ENCODE results near the gene ADD2.

DNA sequence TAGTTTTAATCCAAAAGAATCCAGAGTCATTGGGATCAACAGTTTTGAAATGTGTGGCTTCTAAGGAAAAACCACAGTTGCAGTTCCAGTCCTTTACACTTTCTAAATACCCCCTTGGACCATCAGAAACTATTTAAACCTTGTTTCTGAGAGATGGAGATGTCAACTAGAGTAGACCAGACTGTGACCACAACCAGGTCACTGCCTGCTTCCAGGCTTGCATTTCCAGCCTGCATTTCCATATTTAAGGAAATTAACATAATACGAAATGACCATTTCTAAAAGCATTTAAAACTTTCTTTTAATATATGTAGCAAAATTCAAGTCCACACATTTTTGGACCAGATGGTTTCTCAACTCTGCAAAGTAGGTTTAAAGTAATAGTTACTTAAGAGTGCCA is 38.4 kb downstream of the ADD2 start:
- TF ChIP-seq, protein P1, sequence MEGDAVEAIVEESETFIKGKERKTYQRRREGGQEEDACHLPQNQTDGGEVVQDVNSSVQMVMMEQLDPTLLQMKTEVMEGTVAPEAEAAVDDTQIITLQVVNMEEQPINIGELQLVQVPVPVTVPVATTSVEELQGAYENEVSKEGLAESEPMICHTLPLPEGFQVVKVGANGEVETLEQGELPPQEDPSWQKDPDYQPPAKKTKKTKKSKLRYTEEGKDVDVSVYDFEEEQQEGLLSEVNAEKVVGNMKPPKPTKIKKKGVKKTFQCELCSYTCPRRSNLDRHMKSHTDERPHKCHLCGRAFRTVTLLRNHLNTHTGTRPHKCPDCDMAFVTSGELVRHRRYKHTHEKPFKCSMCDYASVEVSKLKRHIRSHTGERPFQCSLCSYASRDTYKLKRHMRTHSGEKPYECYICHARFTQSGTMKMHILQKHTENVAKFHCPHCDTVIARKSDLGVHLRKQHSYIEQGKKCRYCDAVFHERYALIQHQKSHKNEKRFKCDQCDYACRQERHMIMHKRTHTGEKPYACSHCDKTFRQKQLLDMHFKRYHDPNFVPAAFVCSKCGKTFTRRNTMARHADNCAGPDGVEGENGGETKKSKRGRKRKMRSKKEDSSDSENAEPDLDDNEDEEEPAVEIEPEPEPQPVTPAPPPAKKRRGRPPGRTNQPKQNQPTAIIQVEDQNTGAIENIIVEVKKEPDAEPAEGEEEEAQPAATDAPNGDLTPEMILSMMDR (IDR thresholded peaks at IDR 0.05; ENCODE audit: low read depth, low read length): no peak
- TF ChIP-seq, protein P2, sequence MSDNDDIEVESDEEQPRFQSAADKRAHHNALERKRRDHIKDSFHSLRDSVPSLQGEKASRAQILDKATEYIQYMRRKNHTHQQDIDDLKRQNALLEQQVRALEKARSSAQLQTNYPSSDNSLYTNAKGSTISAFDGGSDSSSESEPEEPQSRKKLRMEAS (IDR thresholded peaks at IDR 0.05; ENCODE audit: low read depth, low read length): no peak
- TF ChIP-seq POLR2A (IDR thresholded peaks at IDR 0.05; ENCODE audit: extremely low read depth, insufficient read length): no peak

Measured in NB4 (cell line).